ENCODE results near the gene UMAD1.

- TF ChIP-seq, protein P1, sequence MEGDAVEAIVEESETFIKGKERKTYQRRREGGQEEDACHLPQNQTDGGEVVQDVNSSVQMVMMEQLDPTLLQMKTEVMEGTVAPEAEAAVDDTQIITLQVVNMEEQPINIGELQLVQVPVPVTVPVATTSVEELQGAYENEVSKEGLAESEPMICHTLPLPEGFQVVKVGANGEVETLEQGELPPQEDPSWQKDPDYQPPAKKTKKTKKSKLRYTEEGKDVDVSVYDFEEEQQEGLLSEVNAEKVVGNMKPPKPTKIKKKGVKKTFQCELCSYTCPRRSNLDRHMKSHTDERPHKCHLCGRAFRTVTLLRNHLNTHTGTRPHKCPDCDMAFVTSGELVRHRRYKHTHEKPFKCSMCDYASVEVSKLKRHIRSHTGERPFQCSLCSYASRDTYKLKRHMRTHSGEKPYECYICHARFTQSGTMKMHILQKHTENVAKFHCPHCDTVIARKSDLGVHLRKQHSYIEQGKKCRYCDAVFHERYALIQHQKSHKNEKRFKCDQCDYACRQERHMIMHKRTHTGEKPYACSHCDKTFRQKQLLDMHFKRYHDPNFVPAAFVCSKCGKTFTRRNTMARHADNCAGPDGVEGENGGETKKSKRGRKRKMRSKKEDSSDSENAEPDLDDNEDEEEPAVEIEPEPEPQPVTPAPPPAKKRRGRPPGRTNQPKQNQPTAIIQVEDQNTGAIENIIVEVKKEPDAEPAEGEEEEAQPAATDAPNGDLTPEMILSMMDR (conservative IDR thresholded peaks at IDR 0.05; ENCODE audit: low read depth in 2 of 2): no peak
- TF ChIP-seq EZH2 (IDR thresholded peaks at IDR 0.05; ENCODE audit: low read depth, unreplicated experiment) (no peak), POLR2AphosphoS5 (IDR thresholded peaks at IDR 0.05; ENCODE audit: low read depth) (no peak), EZH2phosphoT487 (IDR thresholded peaks at IDR 0.05; ENCODE audit: unreplicated experiment) (no peak), REST (IDR thresholded peaks at IDR 0.05; ENCODE audit: unreplicated experiment) (no peak), CREB1 (CRISPR knock-in tag; IDR thresholded peaks at IDR 0.05; ENCODE audit: low read depth) (no peak), ZNF114 (CRISPR knock-in tag; IDR thresholded peaks at IDR 0.05) (no peak), ETS1 (IDR thresholded peaks at IDR 0.05) (no peak), ZNF331 (CRISPR knock-in tag; IDR thresholded peaks at IDR 0.05; ENCODE audit: low read depth) (no peak), NANOG (IDR thresholded peaks at IDR 0.05; ENCODE audit: borderline replicate concordance) (no peak), STAT1 (IDR thresholded peaks at IDR 0.05; ENCODE audit: unreplicated experiment) (no peak)
Observed at GRCh38 chr7:7668706-7669105, 28.2 kb downstream of the UMAD1 start.
